Endodermal cell (in vitro differentiated cells): ENCODE measurements around the gene XRN2. TPM values are rescaled to one million over a fixed set of nuclear protein-coding genes. Genes with fewer than 3 reads are reported as not detected.

Experiments
- DNase-seq: peaks from one replicate; pipeline ENCODE4 v3.0.0-alpha.2; 2017
- H3K27ac ChIP-seq: 2 replicates; pipeline ENCODE4 v1.5.1; 2013; ENCODE audit warnings: mild to moderate bottlenecking, low read depth, low read length, moderate library complexity
- H3K27me3 ChIP-seq: 2 replicates; pipeline ENCODE4 v1.6.1; 2013; ENCODE audit warnings: mild to moderate bottlenecking, low read length, moderate library complexity; ENCODE audit not compliant: insufficient read depth, control insufficient read depth, poor library complexity, severe bottlenecking
- H3K36me3 ChIP-seq: 2 replicates; pipeline ENCODE4 v1.7.0; 2013; ENCODE audit warnings: mild to moderate bottlenecking, low read length, moderate library complexity; ENCODE audit not compliant: control insufficient read depth, insufficient read depth
- H3K4me1 ChIP-seq: one replicate; pipeline ENCODE4 v1.7.0; 2013; ENCODE audit warnings: low read length; ENCODE audit not compliant: control insufficient read depth, insufficient read depth
- H3K4me3 ChIP-seq: 2 replicates; pipeline ENCODE4 v1.5.1; 2013; ENCODE audit warnings: mild to moderate bottlenecking, low read length, moderate library complexity
- H3K9ac ChIP-seq: 2 replicates; pipeline ENCODE4 v1.6.1; 2013; ENCODE audit warnings: mild to moderate bottlenecking, low read length, moderate library complexity; ENCODE audit not compliant: poor library complexity, severe bottlenecking; ENCODE audit errors: extremely low read depth
- H3K9me3 ChIP-seq: 2 replicates; pipeline ENCODE4 v1.6.1; 2013; ENCODE audit warnings: mild to moderate bottlenecking, low read length, moderate library complexity; ENCODE audit not compliant: control insufficient read depth
- H3K27ac Mint-ChIP-seq: 2 replicates; pipeline ENCODE4 v1.8.0; 2020; ENCODE audit warnings: mixed read lengths
- H3K27me3 Mint-ChIP-seq: 2 replicates; pipeline ENCODE4 v1.8.0; 2021; ENCODE audit warnings: mild to moderate bottlenecking, mixed read lengths; ENCODE audit not compliant: insufficient read depth
- H3K36me3 Mint-ChIP-seq: 2 replicates; pipeline ENCODE4 v1.8.0; 2020; ENCODE audit warnings: low read depth, mixed read lengths
- H3K4me1 Mint-ChIP-seq: 2 replicates; pipeline ENCODE4 v1.8.0; 2020; ENCODE audit warnings: mixed read lengths
- H3K4me3 Mint-ChIP-seq: 2 replicates; pipeline ENCODE4 v1.8.0; 2020; ENCODE audit warnings: mild to moderate bottlenecking, moderate library complexity, mixed read lengths
- H3K9me3 Mint-ChIP-seq: 2 replicates; pipeline ENCODE4 v1.8.0; 2020; ENCODE audit warnings: mild to moderate bottlenecking, mixed read lengths
- WGBS, 2 experiments: methylation state at CpG; one replicate each; pipeline versions ENCODE4 v1.1.5 to v1.1.7; 2013; ENCODE audit warnings: missing lambda C conversion rate in 2 of 2, mixed read lengths in 1 of 2; ENCODE audit not compliant: insufficient coverage in 1 of 2, insufficient read length in 1 of 2; 5-methylcytosine and 5-hydroxymethylcytosine counted together
- total RNA-seq, 2 donors: library from RNA; stranded (reverse); fragmentation: NEBNext Ultra II Directional in 1 of 2; extraction: Animal tissue kit (Norgen Biotek cat#: 25700) in 1 of 2; gene quantifications; 2 replicates in 1 of 2; 3 replicates in 1 of 2; pipeline ENCODE4 v1.2.1, GENCODE V29; 2021
- TF ChIP-seq, protein P1 (sequence below): fragments of 200-600 bp; sonication (generic); conservative IDR thresholded peaks from 2 replicates; pipeline ENCODE4 v1.5.0; 2021; ENCODE audit warnings: antibody characterized with exemption, mild to moderate bottlenecking

XRN2 gene
- total RNA-seq, 2 donors from 2014 or later = 91.5 to 101 TPM

- Mint-ChIP-seq H3K4me3 (no peak overlapping the region), H3K36me3 (peaks cover 3% of the 10 kb centered on the region), H3K27me3 (no peaks in the 10 kb centered on the region), H3K9me3 (peaks cover 3% of the 10 kb centered on the region), H3K27ac (no peak overlapping the region), H3K4me1 (peaks cover 36% of the 10 kb centered on the region)
- Histone ChIP-seq H3K4me1 (no peaks in the 10 kb centered on the region), H3K36me3 (peaks cover 9% of the 10 kb centered on the region), H3K4me3 (no peak overlapping the region), H3K9ac (no peak overlapping the region), H3K27me3 (no peaks in the 10 kb centered on the region), H3K9me3 (peaks cover 13% of the 10 kb centered on the region), H3K27ac (no peak overlapping the region)
- TF ChIP-seq, protein P1, sequence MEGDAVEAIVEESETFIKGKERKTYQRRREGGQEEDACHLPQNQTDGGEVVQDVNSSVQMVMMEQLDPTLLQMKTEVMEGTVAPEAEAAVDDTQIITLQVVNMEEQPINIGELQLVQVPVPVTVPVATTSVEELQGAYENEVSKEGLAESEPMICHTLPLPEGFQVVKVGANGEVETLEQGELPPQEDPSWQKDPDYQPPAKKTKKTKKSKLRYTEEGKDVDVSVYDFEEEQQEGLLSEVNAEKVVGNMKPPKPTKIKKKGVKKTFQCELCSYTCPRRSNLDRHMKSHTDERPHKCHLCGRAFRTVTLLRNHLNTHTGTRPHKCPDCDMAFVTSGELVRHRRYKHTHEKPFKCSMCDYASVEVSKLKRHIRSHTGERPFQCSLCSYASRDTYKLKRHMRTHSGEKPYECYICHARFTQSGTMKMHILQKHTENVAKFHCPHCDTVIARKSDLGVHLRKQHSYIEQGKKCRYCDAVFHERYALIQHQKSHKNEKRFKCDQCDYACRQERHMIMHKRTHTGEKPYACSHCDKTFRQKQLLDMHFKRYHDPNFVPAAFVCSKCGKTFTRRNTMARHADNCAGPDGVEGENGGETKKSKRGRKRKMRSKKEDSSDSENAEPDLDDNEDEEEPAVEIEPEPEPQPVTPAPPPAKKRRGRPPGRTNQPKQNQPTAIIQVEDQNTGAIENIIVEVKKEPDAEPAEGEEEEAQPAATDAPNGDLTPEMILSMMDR = no peak
- 100% methylated on average over 3 of the region's 5 CpGs; no CpG with 5 or more reads in 1 of the 2 experiments for WGBS, 2 experiments
- no peak for DNase-seq
These were observed 19.1 kb downstream of the XRN2 start for GRCh38 chr20:21322083-21322710.

DNA sequence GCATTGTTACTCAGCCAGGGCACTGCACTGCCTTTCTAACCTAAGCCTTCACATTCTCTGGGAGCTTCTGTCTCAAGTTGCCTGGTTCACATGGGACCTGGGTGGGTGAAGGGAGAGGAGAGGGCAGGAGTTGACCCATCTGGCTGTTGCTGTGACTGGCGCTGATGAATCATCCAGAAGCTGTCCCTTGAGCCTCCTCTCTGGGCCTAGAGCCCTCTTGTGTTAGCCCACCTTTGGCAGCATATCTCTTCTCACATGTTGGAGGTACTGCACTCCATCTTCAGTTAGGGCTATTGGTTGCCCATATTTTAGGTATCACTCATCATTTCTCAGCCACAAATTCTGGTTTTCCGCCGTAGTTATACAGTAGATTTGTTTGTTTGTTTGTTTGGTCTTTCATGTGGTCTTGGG, 19.8 kb downstream of the XRN2 start:
- Histone ChIP-seq H3K27ac (no peak overlapping the region), H3K27me3 (no peaks in the 10 kb centered on the region), H3K36me3 (peaks cover 9% of the 10 kb centered on the region), H3K4me3 (no peak overlapping the region), H3K9me3 (peaks cover 13% of the 10 kb centered on the region), H3K9ac (no peak overlapping the region), H3K4me1 (no peaks in the 10 kb centered on the region)
- Mint-ChIP-seq H3K36me3 (peaks cover 3% of the 10 kb centered on the region), H3K27ac (peak overlapping the region; percentile 2), H3K27me3 (no peaks in the 10 kb centered on the region), H3K4me1 (peaks cover 31% of the 10 kb centered on the region), H3K9me3 (peaks cover 3% of the 10 kb centered on the region), H3K4me3 (no peak overlapping the region)
- peak; percentile 51 for DNase-seq
- WGBS, 2 experiments = 98% methylated on average over 3 of the region's 3 CpGs; no CpG with 5 or more reads in 1 of the 2 experiments
- TF ChIP-seq, protein P1 = no peak

DNA sequence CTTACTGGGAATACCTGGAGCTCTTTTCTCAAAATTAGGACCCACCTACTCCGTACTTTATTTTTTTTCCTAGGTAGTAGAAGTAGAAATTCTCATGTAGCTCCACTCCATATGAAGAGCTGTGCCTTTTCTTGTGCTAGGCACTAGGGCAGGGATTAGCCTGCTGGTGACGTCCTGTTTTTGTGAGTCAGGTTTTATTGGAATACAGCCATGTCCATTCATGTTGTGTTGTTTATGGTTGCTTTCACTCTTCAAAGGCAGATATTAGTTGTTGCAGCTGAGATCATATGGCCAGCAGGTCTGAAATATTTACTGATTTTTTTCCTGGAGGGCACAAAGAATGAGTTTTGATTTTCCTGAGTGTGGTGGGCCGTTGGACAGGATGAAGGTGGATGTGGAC, 20.5 kb downstream of the XRN2 start:
- no peak overlapping the region for H3K9ac ChIP-seq
- H3K27me3 ChIP-seq = no peaks in the 10 kb centered on the region
- Mint-ChIP-seq H3K36me3 (peaks cover 5% of the 10 kb centered on the region), H3K27me3 (no peaks in the 10 kb centered on the region), H3K9me3 (peaks cover 3% of the 10 kb centered on the region), H3K4me3 (no peak overlapping the region), H3K27ac (peak overlapping the region; percentile 21), H3K4me1 (peaks cover 31% of the 10 kb centered on the region)
- no peaks in the 10 kb centered on the region for H3K4me1 ChIP-seq
- DNase-seq = no peak
- 100% methylated on average over 3 of the region's 3 CpGs; no CpG with 5 or more reads in 1 of the 2 experiments for WGBS, 2 experiments
- TF ChIP-seq, protein P1 = no peak
- H3K27ac ChIP-seq = no peak overlapping the region
- no peak overlapping the region for H3K4me3 ChIP-seq
- H3K9me3 ChIP-seq = peaks cover 13% of the 10 kb centered on the region
- H3K36me3 ChIP-seq = peaks cover 9% of the 10 kb centered on the region
